Osteocyte (in vitro differentiated cells): ENCODE data around the gene RASGEF1C. TPM values are rescaled to one million over a fixed set of nuclear protein-coding genes. Genes with fewer than 3 reads are reported as not detected.

ENCODE experiments used
- DNase-seq: peaks from one replicate; pipeline ENCODE4 v3.0.0; 2021; ENCODE audit warnings: mixed read lengths; ENCODE audit not compliant: unreplicated experiment; ENCODE audit errors: extremely low spot score
- H3K27ac Mint-ChIP-seq: one replicate; pipeline ENCODE4 v1.8.0; 2021; ENCODE audit warnings: mild to moderate bottlenecking, mixed read lengths; ENCODE audit not compliant: unreplicated experiment
- H3K27me3 Mint-ChIP-seq: one replicate; pipeline ENCODE4 v1.8.0; 2021; ENCODE audit warnings: mixed read lengths; ENCODE audit not compliant: unreplicated experiment
- H3K36me3 Mint-ChIP-seq: one replicate; pipeline ENCODE4 v1.8.0; 2021; ENCODE audit warnings: mixed read lengths; ENCODE audit not compliant: unreplicated experiment
- H3K4me1 Mint-ChIP-seq: one replicate; pipeline ENCODE4 v1.8.0; 2021; ENCODE audit warnings: mixed read lengths; ENCODE audit not compliant: unreplicated experiment
- H3K4me3 Mint-ChIP-seq: one replicate; pipeline ENCODE4 v1.8.0; 2021; ENCODE audit warnings: mild to moderate bottlenecking, moderate library complexity, mixed read lengths; ENCODE audit not compliant: unreplicated experiment
- H3K9me3 Mint-ChIP-seq: one replicate; pipeline ENCODE4 v1.8.0; 2021; ENCODE audit warnings: mixed read lengths; ENCODE audit not compliant: unreplicated experiment
- total RNA-seq: library from RNA; stranded (reverse); gene quantifications from 2 replicates; pipeline ENCODE4 v1.2.1, GENCODE V29; 2021
- TF ChIP-seq, protein P1 (sequence below): fragments of 200-600 bp; sonication (generic); IDR thresholded peaks from 2 replicates; pipeline ENCODE4 v1.5.0; 2021; ENCODE audit warnings: antibody characterized with exemption, mild to moderate bottlenecking, moderate library complexity

The RASGEF1C gene
- total RNA-seq, 1 donor from 2014 or later, result not detected

DNA sequence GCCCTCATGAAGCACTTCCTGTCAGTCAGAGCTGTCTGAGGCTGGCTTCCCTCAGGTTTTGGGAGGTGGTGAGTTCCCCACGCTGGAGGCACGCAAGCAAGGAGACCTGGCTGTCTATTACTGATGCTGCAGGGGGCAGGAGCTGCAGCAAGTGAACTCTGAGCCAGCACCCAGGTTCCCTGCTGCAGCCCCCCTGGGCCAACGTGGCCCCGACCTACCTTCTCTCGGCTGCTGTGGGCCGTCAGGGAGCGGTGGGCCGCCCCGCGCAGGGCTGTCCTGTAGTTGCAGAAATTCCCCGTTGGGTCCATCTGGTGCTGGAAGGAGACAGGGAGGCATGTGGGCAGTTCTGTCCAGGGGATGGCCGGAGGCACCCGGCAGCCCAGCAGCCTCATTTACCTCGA lies 90.6 kb downstream of the RASGEF1C start:
- H3K27ac Mint-ChIP-seq, result no peak overlapping the region
- H3K36me3 Mint-ChIP-seq, result no peaks in the 10 kb centered on the region
- H3K27me3 Mint-ChIP-seq, result peaks cover 14% of the 10 kb centered on the region
- TF ChIP-seq, protein P1, sequence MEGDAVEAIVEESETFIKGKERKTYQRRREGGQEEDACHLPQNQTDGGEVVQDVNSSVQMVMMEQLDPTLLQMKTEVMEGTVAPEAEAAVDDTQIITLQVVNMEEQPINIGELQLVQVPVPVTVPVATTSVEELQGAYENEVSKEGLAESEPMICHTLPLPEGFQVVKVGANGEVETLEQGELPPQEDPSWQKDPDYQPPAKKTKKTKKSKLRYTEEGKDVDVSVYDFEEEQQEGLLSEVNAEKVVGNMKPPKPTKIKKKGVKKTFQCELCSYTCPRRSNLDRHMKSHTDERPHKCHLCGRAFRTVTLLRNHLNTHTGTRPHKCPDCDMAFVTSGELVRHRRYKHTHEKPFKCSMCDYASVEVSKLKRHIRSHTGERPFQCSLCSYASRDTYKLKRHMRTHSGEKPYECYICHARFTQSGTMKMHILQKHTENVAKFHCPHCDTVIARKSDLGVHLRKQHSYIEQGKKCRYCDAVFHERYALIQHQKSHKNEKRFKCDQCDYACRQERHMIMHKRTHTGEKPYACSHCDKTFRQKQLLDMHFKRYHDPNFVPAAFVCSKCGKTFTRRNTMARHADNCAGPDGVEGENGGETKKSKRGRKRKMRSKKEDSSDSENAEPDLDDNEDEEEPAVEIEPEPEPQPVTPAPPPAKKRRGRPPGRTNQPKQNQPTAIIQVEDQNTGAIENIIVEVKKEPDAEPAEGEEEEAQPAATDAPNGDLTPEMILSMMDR, result no peak
- H3K9me3 Mint-ChIP-seq, result no peaks in the 10 kb centered on the region
- H3K4me3 Mint-ChIP-seq, result no peak overlapping the region
- DNase-seq, result no peak
- H3K4me1 Mint-ChIP-seq, result no peaks in the 10 kb centered on the region

DNA sequence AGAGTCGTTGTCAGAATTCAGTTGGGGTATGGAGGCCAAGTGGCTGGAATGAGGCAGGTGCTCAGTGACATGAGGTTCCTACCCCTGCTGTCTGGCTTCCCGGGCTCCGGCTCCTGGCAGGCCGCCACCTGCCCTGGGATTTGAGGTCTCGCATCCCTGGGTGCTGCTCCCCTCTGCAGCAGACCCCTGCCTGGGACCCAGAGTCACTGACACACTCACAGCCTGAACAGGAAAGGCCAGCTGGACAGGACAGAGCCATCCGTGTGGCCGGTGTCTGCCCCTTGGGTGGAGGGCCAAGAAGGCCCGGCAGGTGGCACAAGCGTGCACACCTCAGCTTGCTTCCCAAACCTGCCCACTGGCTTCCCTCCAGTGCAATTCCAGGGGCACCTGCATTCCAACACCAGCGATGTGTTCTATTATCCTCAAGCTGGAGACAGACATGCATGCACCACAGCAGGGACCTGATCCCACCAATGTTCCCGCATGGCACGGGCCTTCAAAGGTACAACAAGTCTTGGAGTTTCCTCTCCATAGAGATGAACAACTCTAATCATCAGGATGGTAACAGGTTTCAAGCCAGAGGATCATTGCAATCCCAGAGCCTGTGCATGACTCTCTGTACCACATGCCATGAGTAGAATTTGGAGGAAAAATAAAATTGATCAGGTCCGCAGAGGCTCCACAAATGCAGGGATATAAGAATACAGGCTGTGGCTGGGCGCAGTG lies 91.8 kb downstream of the RASGEF1C start:
- Mint-ChIP-seq H3K27ac (no peak overlapping the region), H3K9me3 (no peaks in the 10 kb centered on the region), H3K27me3 (peaks cover 3% of the 10 kb centered on the region), H3K4me1 (no peaks in the 10 kb centered on the region), H3K36me3 (no peaks in the 10 kb centered on the region), H3K4me3 (no peak overlapping the region)
- TF ChIP-seq, protein P1, result no peak
- DNase-seq, result no peak

DNA sequence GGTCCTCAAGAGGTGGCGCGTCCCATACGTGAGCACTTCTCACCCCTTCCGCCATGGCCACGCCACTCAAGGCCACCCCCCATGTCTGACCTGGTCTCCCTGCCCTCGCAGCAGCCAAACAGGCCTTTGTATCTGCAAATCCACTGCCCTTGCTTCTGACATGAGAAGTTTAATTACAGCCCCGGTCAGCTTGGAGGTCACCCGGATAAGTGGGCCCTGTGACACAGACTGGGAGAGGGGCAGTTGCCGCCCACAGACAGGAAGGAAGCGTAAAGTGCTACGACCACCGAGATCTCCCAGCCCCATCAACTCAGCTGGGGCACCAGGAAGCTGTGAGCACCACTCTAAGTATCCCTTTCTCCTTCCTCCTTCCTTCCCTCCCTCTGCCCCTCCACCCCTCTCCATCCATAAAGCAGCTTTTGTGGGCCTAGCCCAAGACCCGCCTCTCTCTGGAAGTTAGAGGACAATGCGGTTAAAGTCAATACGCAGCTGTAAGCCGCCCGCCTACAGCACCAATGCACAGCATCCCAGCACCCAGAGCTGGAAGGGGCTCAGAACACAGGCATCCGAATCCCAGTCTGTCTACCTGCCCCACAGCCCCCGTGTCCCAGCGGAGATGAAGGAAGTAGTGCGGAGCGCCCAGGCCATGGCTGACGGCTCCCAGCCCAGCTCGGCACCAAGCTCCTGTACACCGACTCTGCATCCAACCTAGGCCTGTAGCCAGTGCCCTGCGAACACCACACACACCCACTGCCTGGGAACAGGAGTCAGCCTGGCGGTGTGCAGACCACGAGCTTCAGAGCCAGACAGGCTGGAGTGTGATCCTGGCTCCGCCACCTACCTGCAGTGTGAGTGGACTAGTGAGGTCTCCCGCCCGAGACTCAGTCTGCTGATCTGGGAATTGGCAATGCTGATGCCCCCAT lies 92.7 kb downstream of the RASGEF1C start:
- Mint-ChIP-seq H3K4me1 (no peaks in the 10 kb centered on the region), H3K4me3 (no peak overlapping the region), H3K9me3 (no peaks in the 10 kb centered on the region), H3K27ac (no peak overlapping the region), H3K27me3 (no peaks in the 10 kb centered on the region), H3K36me3 (no peaks in the 10 kb centered on the region)
- TF ChIP-seq, protein P1, result no peak
- no peak for DNase-seq

DNA sequence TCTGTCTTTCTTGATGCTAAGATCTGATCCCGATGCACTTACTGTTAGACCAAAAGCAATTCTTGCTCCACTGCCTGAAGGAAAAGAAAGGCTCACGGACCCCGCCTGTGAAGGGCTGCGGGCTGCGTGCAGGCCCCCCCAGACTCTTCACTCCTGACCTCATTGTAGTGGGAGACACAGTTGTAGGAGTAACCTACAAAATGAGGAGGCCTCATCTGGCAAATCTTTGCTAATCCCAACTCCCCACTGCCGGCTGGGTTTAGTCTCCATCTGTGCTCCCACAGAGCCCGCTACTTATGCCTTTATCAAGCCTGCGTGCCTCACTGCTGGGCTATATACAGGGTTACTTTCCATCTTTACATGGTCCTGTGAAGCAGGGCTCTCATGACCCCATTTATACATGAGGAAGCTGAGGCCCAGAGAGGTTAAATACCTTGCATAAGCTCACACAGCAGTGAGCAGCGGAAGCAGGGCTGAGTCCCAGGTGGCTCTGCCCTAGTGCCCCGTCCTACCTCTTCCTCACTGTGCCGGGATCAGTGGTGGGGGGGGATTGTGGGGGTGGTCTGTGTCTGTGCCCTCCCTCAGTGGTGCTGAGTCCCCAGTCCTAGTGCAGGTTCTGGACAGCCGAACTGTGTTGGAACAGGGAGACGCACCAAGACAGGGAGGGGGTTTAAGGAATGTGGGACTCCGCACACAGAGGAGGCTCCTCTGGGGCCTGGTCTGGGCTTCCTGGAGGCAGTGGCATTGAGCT lies 93.5 kb downstream of the RASGEF1C start:
- H3K9me3 Mint-ChIP-seq, result no peaks in the 10 kb centered on the region
- H3K4me1 Mint-ChIP-seq, result no peaks in the 10 kb centered on the region
- H3K27me3 Mint-ChIP-seq, result no peaks in the 10 kb centered on the region
- TF ChIP-seq, protein P1, result no peak
- H3K4me3 Mint-ChIP-seq, result no peak overlapping the region
- no peak overlapping the region for H3K27ac Mint-ChIP-seq
- no peak for DNase-seq
- no peaks in the 10 kb centered on the region for H3K36me3 Mint-ChIP-seq
